ENCODE measurements around the gene CLTCL1.
"Not testable (repeated sequence)": the region's sequence is repeated elsewhere in the genome, so short reads cannot be mapped to it uniquely, and the experiment has no call there.

CLTCL1 gene

DNA sequence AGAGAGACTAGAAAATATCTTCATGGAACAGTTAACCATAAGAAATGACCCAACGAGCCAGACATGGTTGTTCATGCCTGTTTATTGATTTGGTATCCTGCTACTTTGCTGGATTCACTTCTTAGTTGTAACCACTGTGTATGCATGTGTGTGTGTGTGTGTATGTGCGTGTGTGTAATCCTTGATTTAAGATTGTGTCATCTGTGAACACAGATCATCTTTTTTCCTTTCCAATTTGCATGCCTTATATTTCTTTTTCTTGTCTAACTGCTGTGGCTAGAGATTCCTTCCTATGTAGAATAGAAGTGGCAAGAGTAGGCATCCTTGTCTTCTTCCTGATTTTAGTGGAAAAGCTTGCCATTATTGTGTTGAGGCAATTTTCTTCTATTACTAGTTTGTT lies 16.4 kb upstream of the CLTCL1 start:
- no peaks in the 10 kb centered on the region for H3K9me3 Mint-ChIP-seq
- H3K36me3 Mint-ChIP-seq (ENCODE audit: low read depth), result no peaks in the 10 kb centered on the region
- H3K27me3 Mint-ChIP-seq, result no peaks in the 10 kb centered on the region
- H3K4me1 Mint-ChIP-seq (ENCODE audit: low read depth), result no peaks in the 10 kb centered on the region
- no peak overlapping the region for H3K4me3 Mint-ChIP-seq
- no peak overlapping the region for H3K27ac Mint-ChIP-seq

DNA sequence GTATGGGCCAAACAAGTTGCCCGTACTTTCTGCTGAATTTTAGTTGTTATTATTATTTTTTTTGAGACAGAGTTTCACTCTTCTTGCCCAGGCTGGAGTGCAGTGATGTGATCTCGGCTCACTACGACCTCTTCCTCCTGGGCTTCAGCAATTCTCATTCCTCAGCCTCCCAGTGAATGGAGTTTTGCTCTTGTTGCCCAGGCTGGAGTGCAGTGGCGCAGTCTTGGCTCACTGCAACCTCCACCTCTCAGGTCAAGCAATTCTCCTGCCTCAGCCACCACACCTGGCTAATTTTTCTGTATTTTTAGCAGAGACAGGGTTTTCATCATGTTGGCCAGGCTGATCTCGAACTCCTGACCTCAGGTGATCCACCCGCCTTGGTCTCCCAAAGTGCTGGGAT lies 15.0 kb upstream of the CLTCL1 start:
- H3K27ac Mint-ChIP-seq; H3K36me3 Mint-ChIP-seq (ENCODE audit: low read depth); H3K9me3 Mint-ChIP-seq; H3K27me3 Mint-ChIP-seq; H3K4me3 Mint-ChIP-seq; H3K4me1 Mint-ChIP-seq (ENCODE audit: low read depth): not testable (repeated sequence)

DNA sequence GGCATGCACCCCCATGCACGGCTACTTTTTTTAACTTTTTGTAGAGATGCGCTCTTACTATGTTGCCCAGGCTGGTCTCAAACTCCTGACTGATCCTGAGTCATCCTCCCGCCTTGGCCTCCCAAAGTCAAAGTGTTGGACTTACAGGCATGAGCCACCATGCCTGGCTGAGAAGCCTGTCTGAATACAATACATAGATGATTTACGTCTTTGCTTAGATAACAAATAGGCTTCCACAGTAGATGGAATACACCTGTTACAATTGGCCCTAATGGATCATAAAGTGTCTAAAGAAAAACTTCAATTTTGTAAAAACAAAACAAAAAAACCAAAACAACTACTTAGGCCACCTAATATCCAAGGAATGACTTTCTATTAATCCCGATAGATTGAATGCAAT lies 13.0 kb upstream of the CLTCL1 start:
- Mint-ChIP-seq H3K4me3 (no peak overlapping the region), H3K27ac (no peak overlapping the region)

DNA sequence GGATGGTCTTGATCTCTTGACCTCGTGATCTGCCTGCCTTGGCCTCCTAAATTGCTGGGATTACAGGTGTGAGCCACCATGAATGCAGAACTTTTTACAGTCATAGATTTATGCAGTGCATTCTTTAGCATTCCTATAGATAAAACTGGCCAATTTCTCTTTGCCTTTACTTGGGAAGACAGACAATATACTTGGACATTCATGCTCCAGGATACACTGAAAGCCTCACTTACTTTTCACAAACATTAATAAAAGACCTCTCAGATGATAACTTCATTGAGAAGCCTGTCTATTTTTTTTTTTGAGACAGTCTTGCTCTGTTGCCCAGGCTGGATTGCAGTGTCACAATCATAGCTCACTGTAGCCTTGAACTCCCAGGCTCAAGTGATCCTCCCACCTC lies 12.3 kb upstream of the CLTCL1 start:
- no peaks in the 10 kb centered on the region for H3K9me3 Mint-ChIP-seq
- H3K27me3 Mint-ChIP-seq, result no peaks in the 10 kb centered on the region
- H3K27ac Mint-ChIP-seq, result no peak overlapping the region
- no peak overlapping the region for H3K4me3 Mint-ChIP-seq
- no peaks in the 10 kb centered on the region for H3K4me1 Mint-ChIP-seq (ENCODE audit: low read depth)
- H3K36me3 Mint-ChIP-seq (ENCODE audit: low read depth), result no peaks in the 10 kb centered on the region

More for the DNA sequence above, 13.0 kb upstream of the CLTCL1 start:
- Mint-ChIP-seq H3K36me3 (ENCODE audit: low read depth) (no peaks in the 10 kb centered on the region), H3K27me3 (no peaks in the 10 kb centered on the region), H3K4me1 (ENCODE audit: low read depth) (no peaks in the 10 kb centered on the region), H3K9me3 (no peaks in the 10 kb centered on the region)

DNA sequence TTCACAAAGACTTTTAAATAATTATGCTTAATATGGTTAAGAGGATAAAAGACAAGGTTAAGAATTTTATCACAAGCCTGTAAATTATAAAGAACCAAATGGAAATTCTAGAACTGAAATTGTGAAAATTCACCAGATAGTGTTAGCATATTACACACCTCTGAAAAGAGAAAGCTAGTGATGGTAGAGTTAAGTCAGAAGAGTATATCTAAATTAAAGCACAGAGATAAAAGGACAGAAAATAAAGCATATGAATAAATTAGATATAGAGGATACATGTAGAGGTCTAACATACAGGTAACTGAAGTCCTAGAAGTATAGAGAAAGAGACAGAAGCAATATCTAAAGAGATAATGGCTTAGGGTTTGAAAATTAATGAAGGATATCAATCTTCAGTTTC lies 4.2 kb upstream of the CLTCL1 start:
- peaks cover 3% of the 10 kb centered on the region for H3K27me3 Mint-ChIP-seq
- H3K9me3 Mint-ChIP-seq, result no peaks in the 10 kb centered on the region
- no peak overlapping the region for H3K27ac Mint-ChIP-seq
- H3K36me3 Mint-ChIP-seq (ENCODE audit: low read depth), result no peaks in the 10 kb centered on the region
- no peak overlapping the region for H3K4me3 Mint-ChIP-seq
- H3K4me1 Mint-ChIP-seq (ENCODE audit: low read depth), result peaks cover 10% of the 10 kb centered on the region

DNA sequence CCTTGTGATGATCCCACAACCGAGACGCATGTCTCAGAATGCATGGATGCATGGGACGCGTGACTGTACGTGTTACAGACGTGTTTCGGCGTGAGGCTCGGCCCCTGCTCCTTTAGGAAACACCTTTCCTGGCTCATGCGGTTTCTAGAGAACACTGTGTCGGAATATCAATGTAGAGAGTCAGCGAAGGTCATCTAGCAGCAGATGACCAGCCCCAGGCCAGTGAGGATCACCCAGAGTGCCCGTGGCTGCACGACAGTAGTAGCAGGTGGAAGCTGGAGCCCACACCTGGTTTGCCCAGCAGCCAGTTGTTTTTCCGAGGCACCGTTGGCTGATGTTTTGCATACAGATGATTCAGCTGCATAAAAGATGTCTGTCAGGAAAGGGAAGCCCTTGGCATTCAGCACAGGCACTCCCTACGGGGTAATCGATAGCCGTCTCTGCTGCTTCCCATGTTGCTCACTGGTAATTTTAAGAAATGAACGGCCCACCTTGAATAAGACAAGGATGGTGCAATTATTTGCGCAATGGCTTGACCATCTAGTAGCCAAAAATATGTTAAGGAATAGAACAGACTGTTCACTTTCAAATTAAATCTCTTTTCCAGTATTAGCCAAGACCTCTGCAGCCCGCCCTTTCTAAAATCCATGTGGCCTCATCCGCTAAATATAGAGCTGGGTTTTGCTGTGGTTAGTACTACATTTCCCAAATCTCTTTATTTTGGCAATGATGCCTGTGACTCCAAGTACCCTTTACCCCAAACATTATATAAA lies 1.1 kb upstream of the CLTCL1 start:
- Mint-ChIP-seq H3K4me3 (peak overlapping the region; percentile 90), H3K36me3 (ENCODE audit: low read depth) (no peaks in the 10 kb centered on the region), H3K27ac (peak overlapping the region; percentile 60), H3K27me3 (peaks cover 30% of the 10 kb centered on the region), H3K9me3 (no peaks in the 10 kb centered on the region), H3K4me1 (ENCODE audit: low read depth) (peaks cover 26% of the 10 kb centered on the region)

DNA sequence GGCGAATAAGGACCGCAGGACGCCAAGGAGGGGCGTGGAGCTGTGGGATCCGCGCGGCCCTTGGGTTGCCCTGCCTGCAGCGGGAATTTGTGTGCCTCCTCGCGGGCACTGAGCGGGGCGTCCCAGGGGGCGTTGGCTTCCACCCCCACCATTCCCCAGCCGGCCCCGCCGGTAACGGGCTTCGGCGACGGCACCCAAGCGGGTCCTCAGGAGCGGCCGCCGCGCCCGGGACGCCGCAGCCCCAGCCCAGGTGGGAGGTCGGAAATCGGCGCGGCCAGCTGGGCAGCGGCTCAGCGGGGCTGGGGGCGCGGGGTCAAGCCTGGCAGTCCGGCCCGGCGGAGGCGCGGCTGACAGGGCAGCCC lies 320 bp downstream of the CLTCL1 start:
- Mint-ChIP-seq H3K9me3 (no peaks in the 10 kb centered on the region), H3K27me3 (peaks cover 42% of the 10 kb centered on the region), H3K36me3 (ENCODE audit: low read depth) (no peaks in the 10 kb centered on the region), H3K4me3 (peak overlapping the region; percentile 76), H3K27ac (no peak overlapping the region), H3K4me1 (ENCODE audit: low read depth) (peaks cover 26% of the 10 kb centered on the region)

DNA sequence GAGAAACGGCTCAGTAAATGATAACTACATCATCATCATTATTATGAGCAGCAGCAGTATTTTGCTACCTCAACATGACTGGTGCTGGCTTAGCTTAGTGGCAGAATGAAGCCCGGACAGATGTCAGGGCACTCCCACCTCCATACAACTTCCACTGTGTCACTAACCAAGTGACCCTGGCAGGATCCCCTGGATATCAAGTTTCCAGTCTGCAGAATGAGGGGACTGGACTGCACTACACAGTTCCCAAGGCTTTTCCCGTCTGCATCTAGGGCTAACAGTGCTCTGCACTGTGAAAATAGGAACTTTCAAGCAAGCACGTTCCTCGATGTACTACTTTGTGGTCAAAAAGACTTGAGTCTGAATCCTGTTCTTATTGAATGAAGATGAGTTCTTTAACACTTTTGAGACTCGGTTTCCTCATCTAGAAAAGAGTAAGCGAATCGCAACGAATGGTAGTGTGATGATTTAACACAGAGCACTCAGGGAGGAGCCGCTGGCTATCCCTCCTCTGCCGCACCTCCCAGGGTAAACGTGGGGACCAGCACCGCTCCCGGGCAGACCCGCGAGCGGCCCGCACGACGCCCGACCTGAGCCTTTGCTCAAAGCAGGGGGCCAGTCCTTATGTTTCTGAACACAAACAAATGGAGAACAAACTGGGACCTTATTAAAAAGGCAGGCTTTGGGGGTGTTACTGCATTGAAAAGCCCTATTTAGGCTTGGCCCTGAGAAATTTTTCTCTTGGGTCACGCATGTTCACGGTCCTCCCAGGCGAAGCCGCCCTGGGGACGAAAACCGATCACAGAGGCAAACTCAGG lies 910 bp downstream of the CLTCL1 start:
- peaks cover 42% of the 10 kb centered on the region for H3K27me3 Mint-ChIP-seq
- peak overlapping the region; percentile 76 for H3K4me3 Mint-ChIP-seq
- H3K9me3 Mint-ChIP-seq, result no peaks in the 10 kb centered on the region
- H3K27ac Mint-ChIP-seq, result no peak overlapping the region
- H3K4me1 Mint-ChIP-seq (ENCODE audit: low read depth), result peaks cover 26% of the 10 kb centered on the region
- H3K36me3 Mint-ChIP-seq (ENCODE audit: low read depth), result no peaks in the 10 kb centered on the region

DNA sequence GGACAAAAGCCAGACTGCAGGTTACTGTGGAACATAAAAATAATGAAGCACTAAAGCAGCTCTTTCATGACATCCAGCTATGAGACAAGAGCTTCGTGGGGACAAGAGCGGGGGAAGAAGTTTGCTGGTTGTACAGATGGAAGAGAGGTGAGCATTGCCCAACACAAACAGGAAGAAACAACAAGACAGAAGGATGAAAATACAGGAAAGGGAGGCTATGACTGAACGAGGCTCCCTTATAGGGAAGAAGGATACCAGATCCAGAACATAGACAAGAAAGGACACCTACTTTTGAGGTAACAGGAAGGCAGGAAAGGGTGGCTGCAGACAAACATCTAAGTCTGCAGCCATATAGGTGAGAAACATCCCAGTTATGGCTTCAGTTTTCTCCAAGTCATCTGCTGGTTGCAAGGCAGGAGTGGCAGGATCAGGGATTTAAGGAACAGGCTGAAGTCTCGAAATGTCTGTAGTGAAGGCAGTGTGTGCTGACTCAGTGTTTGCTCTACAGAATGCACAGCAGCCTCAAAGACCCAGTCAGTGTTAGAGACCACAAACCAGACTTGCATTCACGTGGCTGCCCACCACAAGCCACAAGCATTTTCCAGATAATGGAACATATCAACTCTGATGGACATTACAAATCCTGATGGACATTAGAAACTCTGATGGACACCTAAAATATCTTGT lies 1.9 kb downstream of the CLTCL1 start:
- Mint-ChIP-seq H3K4me3 (no peak overlapping the region), H3K27me3 (peaks cover 42% of the 10 kb centered on the region), H3K4me1 (ENCODE audit: low read depth) (peaks cover 26% of the 10 kb centered on the region)

DNA sequence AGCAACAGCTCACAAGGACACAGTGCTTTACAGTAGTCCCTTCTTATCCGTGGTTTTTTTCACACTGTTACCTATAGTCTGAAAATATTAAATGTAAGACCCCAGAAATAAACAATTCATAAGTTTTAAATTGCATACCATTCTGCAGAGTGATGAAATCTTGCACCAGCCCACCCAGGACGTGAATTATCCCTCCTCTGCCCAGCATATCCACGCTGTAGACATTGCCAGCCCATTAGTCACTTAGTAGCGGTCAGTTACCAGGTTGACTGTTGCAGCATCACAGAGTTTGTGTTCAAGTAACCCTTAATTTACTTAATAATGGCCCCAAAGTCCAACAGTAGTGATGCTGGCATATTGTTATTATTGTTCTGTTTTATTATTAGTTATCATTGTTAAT lies 3.6 kb downstream of the CLTCL1 start:
- Mint-ChIP-seq H3K27ac (no peak overlapping the region), H3K27me3 (peaks cover 42% of the 10 kb centered on the region), H3K9me3 (no peaks in the 10 kb centered on the region), H3K4me3 (no peak overlapping the region), H3K4me1 (ENCODE audit: low read depth) (peaks cover 26% of the 10 kb centered on the region), H3K36me3 (ENCODE audit: low read depth) (no peaks in the 10 kb centered on the region)

More for the DNA sequence above, 1.9 kb downstream of the CLTCL1 start:
- Mint-ChIP-seq H3K9me3 (no peaks in the 10 kb centered on the region), H3K36me3 (ENCODE audit: low read depth) (no peaks in the 10 kb centered on the region), H3K27ac (no peak overlapping the region)

DNA sequence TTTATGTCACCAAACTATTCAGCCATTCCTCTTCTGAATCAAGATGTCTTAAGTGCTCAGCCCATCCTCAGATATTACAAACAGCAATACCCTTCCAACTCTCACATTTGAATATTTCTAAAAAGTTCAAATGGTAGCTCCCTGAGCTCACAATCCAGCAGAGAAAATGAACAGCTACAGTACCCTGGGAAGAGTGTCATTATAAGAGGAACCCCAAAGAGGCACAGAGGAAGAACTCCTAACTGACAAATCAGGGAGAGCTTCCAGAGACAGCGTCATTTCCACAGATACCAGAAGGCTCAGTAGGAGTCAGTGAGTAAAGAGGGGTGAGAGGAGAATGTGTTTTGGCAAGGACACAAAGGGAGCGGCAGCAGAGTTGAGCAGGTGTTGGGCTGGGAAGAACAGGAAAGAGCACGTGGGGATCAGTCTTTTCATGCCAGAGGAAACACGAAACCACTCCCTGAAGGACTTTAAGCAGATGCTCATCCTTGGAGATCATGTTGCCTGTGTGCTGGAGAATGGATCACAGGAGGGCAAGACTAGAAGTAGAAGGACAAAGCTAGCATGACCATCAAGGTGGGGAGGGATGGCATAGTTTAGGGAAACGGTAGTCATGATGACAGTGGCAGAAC lies 4.3 kb downstream of the CLTCL1 start:
- no peaks in the 10 kb centered on the region for H3K9me3 Mint-ChIP-seq
- peaks cover 23% of the 10 kb centered on the region for H3K4me1 Mint-ChIP-seq (ENCODE audit: low read depth)
- H3K27ac Mint-ChIP-seq, result no peak overlapping the region
- H3K4me3 Mint-ChIP-seq, result no peak overlapping the region
- peaks cover 42% of the 10 kb centered on the region for H3K27me3 Mint-ChIP-seq
- no peaks in the 10 kb centered on the region for H3K36me3 Mint-ChIP-seq (ENCODE audit: low read depth)

DNA sequence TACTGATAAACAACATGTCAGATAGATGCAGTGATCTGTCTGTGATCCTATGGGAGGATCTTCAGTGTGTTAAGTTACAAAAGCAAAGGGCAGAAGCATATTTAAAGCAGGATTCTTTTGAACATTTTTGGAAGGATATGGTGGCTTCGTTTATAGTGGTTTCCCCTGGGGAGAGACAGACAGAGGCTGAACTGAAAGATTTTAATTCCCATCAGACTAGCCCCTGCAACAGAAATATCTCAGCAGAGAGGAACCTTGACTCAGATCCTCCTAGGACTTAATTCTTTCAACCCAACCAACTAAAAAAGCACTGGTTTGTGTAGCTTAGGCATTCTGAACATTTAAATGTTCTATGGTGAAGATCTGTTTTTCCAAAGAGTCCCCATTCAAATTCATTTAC lies 5.7 kb downstream of the CLTCL1 start:
- peaks cover 17% of the 10 kb centered on the region for H3K4me1 Mint-ChIP-seq (ENCODE audit: low read depth)
- H3K9me3 Mint-ChIP-seq, result no peaks in the 10 kb centered on the region
- no peak overlapping the region for H3K27ac Mint-ChIP-seq
- H3K4me3 Mint-ChIP-seq, result no peak overlapping the region
- no peaks in the 10 kb centered on the region for H3K36me3 Mint-ChIP-seq (ENCODE audit: low read depth)
- peaks cover 40% of the 10 kb centered on the region for H3K27me3 Mint-ChIP-seq

DNA sequence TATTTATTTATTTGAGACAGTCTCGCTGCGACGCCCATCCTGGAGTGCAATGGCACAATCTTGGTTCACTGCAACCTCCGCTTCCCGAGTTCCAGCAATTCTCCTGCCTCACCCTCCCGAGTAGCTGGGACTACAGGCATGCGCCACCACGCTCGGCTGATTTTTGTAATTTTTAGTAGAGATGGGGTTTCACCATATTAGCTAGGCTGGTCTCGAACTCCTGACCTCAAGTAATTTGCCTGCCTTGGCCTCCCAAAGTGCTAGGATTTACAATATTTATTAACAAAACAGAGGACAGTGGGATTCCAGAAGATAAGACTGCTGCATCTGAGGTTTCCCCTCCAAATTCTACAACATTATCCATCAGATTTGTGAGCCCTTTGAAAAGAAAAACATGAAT lies 12.4 kb downstream of the CLTCL1 start:
- H3K27ac Mint-ChIP-seq; H3K4me3 Mint-ChIP-seq; H3K36me3 Mint-ChIP-seq (ENCODE audit: low read depth); H3K9me3 Mint-ChIP-seq; H3K27me3 Mint-ChIP-seq; H3K4me1 Mint-ChIP-seq (ENCODE audit: low read depth): not testable (repeated sequence)

DNA sequence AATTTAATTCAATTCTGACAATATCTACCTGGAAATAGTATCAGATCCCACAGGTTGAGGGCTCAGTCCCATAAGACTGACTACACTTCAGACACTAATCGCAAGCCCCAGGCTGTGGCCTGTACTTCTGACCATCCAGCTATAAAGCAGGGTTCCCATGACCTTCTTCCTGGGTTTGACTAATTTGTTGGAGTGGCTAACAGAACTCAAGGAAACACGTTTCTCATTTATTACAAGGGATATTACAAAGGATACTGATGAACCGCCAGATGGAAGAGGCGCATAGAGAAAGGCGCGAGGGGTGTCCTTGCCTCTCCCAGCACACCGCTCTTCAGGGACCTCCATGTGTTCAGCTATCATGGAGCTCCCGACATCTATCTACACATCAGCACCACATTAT lies 13.7 kb downstream of the CLTCL1 start:
- H3K4me1 Mint-ChIP-seq (ENCODE audit: low read depth), result no peaks in the 10 kb centered on the region
- no peaks in the 10 kb centered on the region for H3K27me3 Mint-ChIP-seq
- no peaks in the 10 kb centered on the region for H3K9me3 Mint-ChIP-seq
- H3K27ac Mint-ChIP-seq, result no peak overlapping the region
- H3K4me3 Mint-ChIP-seq, result no peak overlapping the region
- no peaks in the 10 kb centered on the region for H3K36me3 Mint-ChIP-seq (ENCODE audit: low read depth)
